GM21737 (cell line): ENCODE measurements around the gene CSRP1.
"Not testable (repeated sequence)": the region's sequence is repeated elsewhere in the genome, so short reads cannot be mapped to it uniquely, and the experiment has no call there.

Source experiments
- ATAC-seq: cut with Tn5 transposase; IDR thresholded peaks from one replicate; pipeline ENCODE4 v1.9.1; 2021; ENCODE audit warnings: mild to moderate bottlenecking, moderate library complexity; ENCODE audit not compliant: unreplicated experiment

The CSRP1 gene

DNA sequence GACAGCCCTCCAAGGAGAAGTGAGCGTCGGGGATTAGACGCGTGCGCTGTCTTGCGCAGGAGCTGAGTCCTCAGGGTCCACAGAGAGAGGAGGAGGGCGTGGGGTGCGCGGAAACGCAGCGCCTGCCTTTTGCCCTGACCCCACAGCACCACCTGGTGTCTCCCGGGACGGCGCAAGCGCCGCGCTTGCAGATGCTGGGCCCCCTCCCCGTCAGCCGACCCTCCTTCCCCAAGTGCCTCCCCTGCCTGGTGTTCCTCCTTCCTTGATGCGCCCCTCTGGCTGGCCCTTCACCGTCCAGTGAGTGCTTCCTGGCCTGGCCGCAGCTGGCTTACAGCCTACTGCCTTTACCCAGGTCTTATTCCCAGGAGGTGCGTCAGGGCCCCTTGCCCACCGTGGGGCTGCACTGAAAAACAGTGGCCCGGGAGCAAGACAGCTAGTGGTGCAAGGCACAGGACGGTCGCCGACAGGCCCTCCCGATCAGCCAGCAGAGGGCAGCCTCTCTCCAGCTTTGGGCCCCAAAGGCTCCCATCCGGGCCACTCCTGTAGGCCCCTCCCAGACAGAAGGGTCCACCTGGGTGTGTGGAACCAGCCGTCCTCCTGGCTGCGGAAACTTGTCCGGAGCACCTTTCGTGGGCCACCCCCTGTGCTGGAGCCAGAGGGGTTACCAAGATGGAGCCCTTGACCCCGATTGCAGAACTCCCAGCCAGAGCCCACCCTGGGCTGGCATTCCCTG, 25.0 kb downstream of the CSRP1 start:
- peak; percentile 53 for ATAC-seq

DNA sequence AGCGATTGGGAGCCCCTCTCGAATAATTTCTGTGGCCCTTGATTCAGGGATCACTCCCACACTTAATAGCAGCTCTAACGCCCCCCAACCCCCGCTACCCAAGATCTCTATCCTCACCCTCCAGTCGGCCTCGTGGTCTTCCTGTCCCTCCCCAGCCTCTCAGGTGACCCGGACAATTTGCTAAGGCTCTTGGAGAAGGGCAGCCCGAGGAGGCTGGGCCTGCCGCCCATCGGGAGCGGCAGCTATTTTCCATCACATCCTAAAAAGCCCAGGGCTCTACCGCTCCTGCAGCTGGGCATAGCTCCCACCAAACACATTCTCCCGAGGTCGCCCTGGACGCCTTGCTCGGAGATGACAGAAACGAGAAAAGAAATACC, 25.9 kb downstream of the CSRP1 start:
- ATAC-seq, result no peak

DNA sequence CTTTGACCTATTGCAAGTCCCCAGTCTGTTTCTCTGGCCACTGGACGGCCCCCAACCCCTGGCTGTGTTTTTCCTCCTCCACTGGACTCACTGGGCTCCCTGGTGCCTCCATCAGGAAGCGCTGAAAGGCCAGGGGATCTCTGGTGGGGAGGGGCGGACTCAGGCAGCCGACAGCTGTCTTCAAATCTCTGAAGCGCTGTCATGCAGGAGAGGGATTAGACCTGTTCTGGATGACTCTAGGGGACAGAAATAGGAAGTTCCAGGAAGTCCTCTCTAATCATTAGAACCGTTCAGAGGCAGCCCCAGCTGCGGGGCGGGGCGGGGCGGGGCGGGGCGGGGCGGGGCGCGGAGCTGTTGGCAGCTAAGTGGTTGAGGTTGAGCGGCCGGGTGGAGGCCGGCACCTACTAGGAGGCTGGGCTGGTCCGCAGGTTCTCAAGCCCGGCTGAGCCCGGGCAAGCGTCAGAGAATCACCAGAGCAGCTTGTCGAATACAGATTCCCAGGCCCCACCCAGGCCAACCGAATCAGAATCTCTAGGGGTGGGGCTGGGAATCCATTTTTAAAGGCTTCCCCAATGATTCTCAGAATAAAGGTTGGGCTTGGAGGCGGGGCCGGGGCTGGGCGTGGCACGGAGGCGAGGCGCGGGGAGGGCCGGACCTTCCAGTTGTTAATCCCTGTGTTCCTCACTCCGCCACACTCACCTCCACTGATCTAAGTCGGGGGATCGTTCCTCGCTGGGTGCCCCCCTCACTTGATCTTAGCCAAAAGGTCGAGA, 26.5 kb downstream of the CSRP1 start:
- ATAC-seq, result peak; percentile 55

DNA sequence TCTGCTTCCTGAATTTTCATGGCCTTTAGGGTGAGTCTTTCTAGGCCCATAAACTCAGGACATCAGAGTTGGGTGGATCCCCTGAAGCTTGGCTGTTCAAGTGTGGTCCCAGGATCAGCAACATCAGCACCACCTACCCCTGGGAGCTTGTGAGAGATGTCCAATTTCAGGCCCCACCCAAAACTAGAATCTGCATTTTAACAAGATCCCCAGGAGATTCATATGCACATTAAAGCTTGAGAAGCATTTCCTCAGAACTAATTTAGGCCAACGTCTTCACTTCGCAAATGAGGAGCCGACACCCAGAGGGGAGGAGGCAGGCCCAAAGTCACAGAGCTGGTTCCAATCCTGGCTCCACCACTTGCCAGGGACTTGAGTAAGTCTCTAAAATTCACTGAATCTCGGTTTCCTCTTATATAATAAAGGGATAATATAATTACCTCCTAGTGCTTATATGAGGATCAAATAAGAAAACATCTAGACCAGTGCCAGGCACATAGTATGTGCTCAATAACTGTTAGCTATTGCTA, 27.7 kb downstream of the CSRP1 start:
- ATAC-seq, result no peak

DNA sequence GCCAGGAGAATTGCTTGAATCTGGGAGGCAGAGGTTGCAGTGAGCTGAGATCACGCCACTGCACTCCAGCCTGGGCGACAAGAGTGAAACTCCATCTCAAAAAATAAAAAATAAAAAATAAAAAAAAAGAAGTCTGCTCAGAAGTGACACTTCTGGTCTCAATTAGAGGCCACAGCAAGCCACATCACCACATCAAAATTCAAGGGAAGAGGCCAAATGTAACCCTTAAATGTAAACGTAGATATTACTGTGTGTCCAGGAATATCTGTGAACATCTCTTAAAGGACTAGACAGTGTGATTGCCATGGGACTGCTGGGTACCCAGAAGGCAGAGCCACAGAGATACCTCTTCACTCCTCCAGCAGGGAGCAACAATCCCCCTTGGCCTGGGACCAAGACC, 28.3 kb downstream of the CSRP1 start:
- not testable (repeated sequence) for ATAC-seq

DNA sequence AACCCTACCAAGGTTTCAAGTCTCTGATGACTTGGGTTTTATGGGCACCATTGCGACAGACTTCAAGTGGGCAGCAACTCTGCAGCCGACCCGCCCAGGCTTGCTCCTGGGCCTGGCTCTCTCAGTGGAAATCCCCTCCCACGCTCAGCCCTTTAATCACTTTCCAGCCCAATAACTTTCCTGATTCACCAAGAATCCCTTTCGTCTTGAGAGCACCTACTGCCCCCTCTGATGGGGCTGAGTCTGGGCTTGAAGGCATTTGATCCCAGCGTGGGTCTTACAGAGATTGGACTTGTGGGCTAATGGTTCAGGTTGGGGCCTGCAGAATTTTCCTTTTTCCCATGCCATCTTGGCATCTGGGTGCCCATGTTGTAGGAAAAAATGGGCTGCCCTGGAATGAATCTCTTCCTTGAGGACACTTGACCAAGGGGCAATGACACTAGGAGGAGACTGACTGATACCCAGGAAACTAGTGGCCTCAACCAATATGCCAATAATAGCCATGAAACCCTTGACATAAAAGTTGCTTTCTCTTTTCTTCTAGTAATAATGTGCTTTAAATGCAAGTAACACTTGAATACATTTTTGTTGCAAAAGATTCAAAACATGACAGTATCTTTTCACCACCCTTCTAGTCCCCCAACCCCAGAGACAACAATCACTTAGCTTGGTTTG, 30.1 kb downstream of the CSRP1 start:
- ATAC-seq, result no peak

DNA sequence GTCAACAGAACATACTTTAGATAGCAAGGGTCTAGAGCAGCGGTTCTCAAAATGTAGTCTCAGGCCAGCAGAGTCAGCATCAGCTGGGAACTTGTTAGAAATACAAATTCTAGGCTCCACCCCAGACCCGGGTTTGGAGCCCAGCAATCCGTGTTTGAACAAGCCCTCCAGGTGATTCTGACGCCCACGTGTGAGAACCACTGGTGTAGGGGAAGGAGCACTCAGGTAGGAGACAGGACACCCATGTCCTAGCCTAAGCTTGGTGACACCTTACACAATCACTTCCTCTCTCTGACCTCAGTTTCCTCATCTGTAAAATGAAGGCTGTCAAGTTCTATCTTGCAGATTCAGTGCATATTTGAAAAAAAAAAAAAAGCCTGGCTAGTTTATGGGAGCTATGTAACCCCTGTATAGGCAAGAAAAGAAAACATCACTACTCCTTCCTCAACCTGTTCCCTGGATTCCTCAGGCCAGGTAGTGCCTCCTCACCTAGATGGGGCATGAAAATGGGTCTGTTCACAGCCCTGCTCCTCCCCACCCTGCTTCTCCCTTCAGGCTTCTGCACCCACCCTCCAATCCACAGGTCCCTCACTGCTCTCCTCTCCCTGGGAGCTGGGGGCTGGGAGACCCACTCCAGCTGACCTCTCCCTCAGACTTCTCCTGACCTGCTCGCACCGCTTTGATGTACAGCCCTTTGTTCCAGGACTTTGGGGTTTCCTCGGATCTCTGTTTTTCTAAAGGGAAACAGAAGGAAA, 30.8 kb downstream of the CSRP1 start:
- no peak for ATAC-seq

DNA sequence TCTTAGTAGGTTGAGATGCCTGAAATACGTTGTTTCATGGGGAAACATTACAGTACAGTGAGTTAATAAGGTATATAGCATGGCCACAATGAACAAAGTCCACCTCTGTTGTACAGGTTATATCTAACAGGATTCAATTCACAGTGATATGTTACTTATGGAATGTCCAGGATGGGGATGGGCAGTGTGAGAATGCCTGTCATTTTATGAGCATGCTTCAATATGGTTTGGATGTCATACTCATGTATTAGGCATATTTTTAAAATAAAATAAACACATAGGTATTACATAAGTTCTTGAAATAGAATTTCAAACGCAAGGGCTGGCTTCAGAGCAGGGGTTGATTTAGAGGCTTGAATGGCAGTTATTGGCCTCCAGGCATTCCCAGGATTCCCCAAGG, 31.8 kb downstream of the CSRP1 start:
- ATAC-seq, result no peak

DNA sequence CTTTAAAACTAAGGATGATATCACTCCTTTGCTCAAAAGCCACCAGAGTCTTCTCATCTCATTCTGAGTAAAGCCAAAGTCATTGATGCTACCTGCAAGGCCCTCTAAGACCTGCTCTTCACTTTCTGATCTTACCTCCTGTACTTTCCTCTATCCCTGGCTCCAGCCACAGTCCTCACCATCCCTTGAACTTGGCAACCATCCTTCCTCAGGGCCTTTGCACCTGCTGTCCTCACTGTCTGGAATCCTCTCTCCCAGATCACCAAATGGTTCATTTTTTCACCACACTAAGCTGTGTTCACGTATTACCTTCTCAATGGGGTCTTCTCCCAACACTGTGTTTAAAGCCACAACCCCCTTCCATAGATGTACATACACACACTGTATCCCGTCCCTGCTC, 33.6 kb downstream of the CSRP1 start:
- ATAC-seq, result no peak

DNA sequence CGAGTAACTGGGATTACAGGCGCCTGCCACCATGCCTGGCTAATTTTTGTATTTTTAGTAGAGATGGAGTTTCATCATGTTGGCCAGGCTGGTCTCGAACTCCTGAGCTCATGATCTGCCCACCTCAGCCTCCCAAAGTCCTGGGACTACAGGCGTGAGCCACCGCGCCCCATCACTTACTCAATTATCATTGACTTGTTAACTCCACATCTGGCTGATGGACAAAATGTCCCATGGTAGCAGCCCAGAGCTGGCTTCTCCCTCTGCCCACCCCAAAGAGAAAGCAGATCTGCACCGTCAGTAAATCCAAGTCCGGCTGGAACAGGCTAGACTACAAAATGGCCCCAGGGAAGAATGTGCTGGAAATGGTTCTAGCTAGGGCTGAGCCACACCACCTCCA, 34.6 kb downstream of the CSRP1 start:
- not testable (repeated sequence) for ATAC-seq

DNA sequence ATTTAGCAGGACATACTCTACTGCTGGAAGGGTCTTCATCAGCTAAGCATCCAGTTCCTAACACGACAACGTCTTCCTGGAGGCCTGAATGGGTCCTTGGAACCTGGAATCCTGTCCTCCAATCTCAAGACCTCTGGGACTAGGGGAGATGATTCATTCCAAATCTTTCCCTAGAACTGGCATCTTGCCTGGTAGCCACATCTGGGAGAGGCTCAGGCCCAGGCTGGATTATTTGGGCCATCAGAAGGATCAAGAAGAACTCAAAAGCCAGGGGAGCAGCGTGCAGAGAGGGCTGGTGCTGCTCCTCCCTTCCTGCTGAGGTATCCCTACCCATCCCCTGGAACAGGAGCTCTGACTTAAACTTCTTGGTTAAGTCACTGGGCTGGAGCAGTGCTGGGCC, 35.2 kb downstream of the CSRP1 start:
- no peak for ATAC-seq

DNA sequence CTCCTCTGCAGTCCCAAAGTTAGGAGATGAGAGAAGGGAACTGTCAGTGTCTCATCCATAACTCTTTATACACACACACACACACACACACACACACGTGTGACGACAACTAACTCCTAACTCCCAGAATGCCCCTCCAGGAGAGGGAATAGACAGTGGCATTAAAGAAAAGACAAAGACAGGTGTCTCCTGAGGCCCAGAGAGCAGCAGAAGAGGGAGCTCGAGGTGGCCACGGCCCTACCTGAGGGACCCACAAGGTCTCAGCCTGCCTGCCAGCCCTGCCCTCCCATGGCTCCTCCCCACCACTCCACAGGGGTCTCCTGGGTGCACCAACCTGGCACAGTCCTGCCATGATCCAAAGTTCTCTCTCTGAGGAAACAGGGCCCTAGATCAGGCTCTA, 36.3 kb downstream of the CSRP1 start:
- no peak for ATAC-seq

DNA sequence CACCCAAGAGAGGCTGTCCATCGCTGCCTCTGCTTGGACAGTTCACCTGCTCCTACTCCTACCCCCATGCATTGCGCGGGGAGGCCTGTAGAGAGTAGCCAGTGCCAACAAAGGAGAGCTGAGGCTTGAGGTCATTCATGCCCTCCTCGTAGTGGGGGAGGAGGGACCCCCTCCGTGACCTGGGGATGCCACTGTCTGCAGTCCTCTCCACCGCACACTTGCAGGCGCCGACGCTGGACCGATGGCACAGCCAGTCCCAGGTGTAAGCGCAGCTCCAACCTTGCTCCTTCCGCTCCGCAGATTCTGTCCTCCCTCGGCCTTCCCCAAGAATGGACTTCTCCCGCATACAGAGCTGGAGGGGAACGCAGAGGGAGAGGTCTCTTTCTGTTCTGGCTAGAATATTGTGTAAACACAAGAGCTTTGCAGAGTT, 37.3 kb downstream of the CSRP1 start:
- ATAC-seq, result no peak

DNA sequence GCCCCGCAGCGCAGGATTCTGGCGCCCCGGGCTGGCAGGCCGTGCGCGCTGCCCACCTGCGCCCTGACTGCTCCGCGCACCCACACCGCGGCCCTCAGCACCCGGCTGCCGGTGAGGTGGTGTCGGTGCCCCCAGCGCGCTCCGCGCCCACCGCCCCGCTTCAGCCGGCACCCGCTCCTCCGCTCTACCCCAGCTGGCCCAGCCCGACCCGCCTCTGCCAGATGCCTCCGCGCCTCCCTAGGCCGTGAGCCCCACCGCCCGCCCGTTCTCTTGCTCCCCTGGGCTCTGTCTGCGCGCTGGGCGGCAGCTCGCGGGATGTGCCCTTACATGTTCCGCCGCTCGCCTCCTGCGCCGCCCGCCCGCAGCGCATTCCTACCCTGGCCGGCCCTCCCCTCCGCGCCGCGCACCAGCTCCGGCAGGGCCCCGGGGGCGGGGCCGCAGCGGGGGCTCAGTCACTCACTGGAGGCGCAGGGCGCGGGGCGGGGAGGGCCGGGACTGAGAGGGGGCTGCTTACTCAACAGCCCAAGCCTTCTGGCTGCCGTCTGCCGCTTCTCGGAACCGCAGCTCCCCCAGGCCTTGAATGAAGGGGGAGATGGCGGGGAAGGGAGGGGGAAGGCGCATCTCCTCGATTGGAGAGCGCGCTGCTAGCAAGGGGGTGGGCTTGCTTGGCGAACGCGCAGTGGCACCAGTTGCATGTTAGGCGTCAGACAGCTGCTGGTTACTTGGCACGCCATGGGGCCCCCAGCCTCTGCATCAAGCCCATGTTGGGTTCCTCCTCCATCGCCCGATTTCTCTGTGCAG, 37.9 kb downstream of the CSRP1 start, which contains the start of gene PHLDA3:
TSS of gene PHLDA3 (minus strand) at position 345 of the 801 bp plus-strand sequence. CDS start 402 bp downstream, outside the sequence.
- peak; percentile 75 for ATAC-seq

DNA sequence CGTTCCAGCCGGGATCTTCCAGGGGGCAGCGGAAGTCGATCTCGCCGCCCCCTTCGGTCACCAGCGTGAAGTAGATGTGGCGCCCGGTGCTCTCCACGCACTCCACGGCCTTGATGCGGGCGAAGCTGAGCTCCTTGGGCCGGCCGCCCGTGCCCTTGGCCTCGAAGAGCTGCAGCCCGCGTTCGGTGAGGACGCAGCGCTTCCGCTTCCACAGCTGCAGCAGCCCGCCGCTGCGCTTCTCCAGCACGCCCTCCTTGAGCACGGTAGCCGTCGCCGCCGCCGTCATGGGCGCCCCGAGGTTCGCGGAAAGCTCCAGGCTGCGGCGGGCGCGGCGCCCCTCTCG, 38.5 kb downstream of the CSRP1 start:
- peak; percentile 42 for ATAC-seq

DNA sequence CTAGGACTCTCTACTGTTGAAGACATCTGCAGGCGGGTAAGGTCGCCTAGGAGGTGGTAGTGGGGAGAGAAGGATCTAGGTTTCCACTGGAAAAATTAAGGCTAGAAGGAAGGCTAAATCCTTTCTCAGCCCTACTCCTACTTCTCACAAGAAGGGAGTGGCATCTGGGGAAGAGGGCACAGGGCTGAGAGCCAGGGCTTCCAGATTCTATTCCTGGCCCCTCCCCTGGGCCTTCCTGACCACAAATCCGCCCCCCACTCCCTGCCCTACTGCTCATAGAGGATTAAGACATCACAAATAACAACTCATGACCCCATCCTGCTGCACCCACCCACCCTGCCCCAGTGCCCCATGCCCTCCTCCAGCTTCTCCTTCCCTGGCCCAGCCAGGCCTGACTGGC, 40.4 kb downstream of the CSRP1 start:
- ATAC-seq, result no peak

DNA sequence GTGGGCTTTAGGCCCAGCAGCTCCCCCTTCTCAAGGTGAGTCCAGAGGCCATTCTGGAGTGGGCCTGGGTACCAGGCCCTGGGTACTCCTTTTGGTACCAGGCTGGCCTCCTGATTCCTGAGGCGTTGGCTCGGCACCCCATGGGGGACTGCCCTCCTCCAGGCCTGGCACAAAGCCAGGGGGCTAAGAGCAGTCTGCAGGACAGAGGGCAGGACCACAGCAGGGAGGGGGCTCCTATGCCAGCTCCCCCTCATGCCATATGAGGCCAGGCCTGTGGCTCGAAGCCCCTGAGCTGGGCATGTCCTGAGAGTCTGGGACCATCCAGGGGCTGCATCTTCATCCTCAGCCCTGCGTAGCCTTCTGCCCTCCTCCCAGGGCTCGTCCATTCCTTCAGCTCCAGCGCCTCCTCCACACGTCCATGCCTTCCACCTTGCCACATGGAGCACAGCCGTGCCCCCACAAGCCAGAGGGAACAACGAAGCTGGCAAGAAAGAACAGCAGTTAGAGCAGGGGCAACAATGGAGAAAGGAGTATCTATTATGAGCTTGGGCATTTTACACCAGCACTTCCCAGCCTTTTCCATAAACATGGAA, 41.1 kb downstream of the CSRP1 start:
- ATAC-seq, result no peak

DNA sequence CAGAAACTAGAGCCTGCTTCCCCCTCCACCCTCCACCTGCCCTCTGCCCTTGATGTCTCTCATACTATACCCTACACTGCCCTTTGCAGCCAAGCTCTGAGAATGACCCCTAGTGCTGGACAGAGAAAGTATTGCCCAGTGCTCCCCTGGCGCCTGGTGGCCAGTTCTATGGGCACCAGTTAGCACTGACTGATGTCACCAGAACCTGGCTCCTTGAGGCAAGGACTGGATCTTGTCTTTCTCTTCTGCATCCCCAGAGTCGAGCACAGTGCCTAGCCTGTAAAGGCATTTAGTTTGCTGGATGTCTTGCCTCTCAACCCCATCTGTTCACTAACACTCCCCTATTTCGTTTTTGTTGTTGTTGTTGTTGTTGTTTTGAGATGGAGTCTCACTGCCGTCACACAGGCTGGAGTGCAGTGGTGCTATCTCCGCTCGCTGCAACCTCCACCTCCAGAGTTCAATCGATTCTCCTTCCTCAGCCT, 43.8 kb downstream of the CSRP1 start:
- no peak for ATAC-seq

DNA sequence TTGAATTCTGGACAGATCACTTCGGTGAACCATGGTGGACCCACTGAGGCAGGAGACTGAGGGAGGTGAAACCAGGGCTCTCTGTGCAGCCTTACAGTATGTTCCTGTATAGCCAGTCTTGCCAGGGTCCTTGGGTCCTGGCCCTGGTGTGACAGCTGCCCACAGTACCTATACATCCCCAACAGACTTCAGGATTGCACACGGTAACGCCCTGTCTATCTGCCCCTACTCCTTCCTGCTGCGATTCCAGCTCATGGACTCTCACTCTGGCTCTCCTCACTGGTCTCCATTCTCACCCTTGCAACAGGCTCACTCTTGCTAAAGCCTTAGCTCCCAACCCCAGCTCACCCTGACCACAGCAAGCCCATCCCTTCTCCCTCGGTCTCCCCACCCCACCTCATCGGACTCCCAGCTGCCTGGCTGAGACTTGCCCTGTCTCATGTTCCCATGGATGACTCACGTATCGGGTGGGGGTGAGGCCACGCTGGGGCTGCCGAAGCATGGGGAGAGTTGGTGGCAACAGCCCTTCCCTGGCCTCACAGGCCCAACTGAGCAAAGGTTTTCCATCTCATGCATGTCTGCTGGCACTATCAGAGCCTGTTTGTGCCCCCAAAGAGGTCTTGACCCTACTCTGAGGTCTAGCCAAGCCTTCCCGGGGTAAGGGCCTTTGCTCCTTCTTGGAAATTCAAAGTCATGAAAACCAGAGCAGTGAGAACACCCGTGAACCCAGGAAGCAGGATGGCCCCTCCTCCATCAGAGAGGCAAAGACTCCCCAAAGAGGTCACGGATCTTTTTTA, 45.1 kb downstream of the CSRP1 start:
- no peak for ATAC-seq
